ENCODE measurements around the gene KCTD7.
"Not testable (repeated sequence)": the region's sequence is repeated elsewhere in the genome, so short reads cannot be mapped to it uniquely, and the experiment has no call there.

Gene KCTD7

GRCh38 chr7:66617295-66617694 lies 11.4 kb upstream of the KCTD7 start:
- no peak for DNase-seq

DNA sequence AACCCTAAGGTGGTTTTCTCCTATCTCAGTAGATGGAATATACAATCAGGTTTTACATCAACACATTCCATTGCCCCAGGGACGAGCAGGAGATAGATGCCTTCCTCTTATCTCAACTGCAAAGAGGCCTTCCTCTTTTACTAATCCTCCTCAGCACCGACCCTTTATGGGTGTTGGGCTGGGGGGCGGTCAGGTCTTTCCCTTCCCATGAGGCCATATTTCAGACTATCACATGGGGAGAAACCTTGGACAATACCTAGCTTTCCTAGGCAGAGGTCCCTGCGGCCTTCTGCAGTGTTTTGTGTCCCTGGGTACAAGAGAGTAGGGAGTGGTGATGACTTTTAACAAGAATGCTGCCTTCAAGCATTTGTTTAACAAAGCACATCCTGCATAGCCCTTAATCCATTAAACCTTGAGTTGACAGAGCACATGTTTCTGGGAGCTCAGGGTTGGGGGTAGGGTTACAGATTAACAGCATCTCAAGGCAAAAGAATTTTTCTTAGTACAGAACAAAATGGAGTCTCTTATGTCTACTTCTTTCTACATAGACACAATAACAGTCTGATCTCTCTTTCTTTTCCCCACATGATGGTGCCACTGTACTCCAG lies 9.2 kb upstream of the KCTD7 start:
- not testable (repeated sequence) for DNase-seq

DNA sequence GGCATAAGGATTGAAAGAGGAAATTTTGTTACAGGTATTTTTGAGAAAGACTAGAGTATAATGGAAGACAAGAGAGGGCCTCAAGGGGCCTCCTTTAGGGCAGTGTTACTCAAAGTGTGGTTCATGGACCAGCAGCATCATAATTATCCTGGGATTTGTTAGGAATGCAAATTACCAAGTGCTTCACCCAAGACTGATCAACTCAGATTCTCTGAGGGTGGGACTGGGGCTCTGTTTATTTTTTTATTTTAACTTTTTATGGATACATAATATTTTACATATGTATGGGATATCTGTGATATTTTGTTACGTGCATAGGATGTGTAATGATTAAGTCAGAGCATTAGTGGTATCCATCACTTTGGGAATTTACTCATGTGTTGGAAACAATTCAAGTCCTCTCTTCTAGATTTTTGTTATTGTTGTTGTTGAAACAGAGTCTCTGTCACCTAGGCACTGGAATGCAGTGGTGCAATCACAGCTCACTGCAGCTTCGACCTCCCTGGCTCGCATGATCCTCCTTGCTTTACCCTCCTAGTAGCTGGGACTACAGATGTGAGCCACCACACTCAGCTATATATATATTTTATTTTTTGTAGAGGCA lies 2.2 kb upstream of the KCTD7 start:
- DNase-seq = no peak

GRCh38 chr7:66627151-66627681 lies 1.5 kb upstream of the KCTD7 start:
- DNase-seq = no peak

DNA sequence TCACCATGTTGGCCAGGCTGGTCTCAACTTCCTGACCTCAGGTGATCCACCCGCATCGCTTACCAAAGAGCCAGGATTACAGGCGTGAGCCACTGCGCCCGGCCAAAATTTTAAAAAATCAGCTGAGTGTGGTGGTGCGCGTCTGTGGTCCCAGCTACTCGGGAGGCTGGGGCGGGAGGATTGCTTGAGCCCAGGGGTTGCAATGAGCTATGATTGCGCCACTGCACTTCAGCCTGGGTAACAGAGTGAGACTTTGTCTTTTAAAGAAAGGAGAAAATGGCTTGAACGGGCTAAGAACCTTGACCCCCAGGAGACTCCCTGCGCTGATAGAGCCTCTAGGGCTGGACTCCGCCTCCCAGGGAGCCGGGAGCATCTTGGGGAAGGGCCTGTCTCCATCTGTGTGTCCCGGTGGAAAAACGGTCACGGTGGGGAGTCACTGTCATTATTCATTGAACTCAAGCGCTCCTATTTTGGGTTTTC lies 760 bp upstream of the KCTD7 start:
- peak in 1 of 14 donors; percentile 37 for DNase-seq

GRCh38 chr7:66629222-66630062 lies 761 bp downstream of the KCTD7 start:
- peak in 3 of 14 donors; percentile 56 to 68 (median 56) for DNase-seq

GRCh38 chr7:66630531-66630930 lies 1.9 kb downstream of the KCTD7 start:
- DNase-seq = no peak

- no peak for DNase-seq
Observed at GRCh38 chr7:66631471-66631870, 2.8 kb downstream of the KCTD7 start.

GRCh38 chr7:66634816-66635215 lies 6.1 kb downstream of the KCTD7 start:
- no peak for DNase-seq

GRCh38 chr7:66635322-66635981 lies 6.8 kb downstream of the KCTD7 start:
- not testable (repeated sequence) for DNase-seq

DNA sequence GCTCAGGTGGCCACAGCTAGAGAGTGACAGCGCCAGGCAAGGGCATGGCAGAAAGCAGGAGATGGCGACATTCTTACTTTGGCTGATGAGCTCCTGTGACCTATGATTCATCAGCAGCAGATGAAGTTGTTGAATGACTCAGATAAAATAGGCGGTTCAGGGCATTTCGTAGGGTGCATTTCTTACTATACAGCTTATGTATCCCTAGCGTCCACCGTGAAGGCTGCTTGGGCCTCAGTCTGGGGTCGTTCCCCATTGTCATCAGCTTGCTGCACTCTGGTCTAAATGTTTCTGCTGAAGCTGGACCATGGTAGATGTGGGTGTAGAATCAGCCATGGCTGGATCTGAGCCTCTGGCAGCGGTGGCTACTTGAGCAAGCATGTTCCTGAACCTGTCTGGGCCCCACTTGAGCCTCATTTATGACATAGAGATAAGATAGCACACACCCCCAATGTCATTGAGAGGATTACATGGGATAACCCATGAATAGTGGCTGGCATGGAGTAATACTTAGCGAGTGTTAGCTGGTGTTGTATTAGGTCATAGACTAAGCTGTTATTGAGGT lies 7.4 kb downstream of the KCTD7 start:
- not testable (repeated sequence) for DNase-seq

DNA sequence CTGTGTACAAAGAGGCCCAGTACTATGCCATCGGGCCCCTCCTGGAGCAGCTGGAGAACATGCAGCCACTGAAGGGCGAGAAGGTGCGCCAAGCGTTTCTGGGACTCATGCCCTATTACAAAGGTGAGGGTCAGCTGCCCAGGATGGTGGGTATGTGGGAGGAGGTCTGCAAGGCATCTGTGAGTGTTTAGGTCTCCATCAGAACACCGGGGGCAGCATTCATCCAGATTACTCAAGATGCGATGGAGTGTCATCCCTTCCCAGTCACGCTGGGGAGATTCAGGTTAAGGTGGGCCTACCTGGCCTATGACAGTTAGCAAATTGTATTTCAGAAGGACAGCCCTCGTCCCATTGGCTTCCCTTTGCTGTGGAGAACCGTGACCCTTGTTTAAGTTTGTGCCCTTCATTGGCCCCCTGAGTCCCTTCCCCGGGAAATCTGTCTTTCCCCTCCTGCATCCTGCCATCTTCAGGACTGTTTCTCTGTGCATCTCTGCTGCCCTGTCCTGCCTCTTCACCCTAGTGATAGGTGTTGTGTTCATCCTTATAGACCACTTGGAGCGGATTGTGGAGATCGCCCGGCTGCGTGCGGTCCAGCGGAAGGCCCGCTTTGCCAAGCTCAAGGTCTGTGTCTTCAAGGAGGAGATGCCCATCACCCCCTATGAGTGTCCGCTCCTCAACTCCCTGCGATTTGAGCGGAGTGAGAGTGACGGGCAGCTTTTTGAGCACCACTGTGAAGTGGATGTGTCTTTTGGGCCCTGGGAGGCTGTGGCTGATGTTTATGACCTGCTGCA lies 9.8 kb downstream of the KCTD7 start:
- no peak for DNase-seq

- DNase-seq = no peak
Observed at GRCh38 chr7:66639773-66640172, 11.1 kb downstream of the KCTD7 start.

GRCh38 chr7:66640802-66641525 lies 12.3 kb downstream of the KCTD7 start:
- DNase-seq = no peak

GRCh38 chr7:66641526-66641871 lies 12.8 kb downstream of the KCTD7 start:
- peak in 5 of 14 donors; percentile 16 to 33 (median 19) for DNase-seq

GRCh38 chr7:66642186-66642585 lies 13.5 kb downstream of the KCTD7 start:
- peak in 4 of 14 donors; percentile 9 to 49 (median 20) for DNase-seq

DNA sequence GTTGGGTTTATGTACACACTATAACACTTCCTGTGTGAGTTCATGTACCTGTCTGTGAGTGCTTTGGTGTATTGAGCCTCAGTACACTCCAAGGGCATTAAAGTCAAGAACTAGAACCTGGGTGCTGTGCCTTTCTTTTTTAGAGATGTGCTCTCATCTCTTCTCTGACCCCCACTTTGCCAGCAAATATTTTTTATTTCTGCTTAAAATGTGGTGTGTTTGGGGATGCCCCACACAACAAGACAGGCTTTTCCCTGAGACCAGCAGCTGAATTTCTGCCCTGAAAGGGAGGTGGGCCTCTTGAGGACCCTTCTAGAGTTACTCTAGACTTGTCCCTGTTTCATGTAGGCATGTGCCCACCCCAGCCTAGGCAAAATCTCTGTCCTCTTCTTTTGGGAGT lies 14.3 kb downstream of the KCTD7 start:
- DNase-seq = no peak

DNA sequence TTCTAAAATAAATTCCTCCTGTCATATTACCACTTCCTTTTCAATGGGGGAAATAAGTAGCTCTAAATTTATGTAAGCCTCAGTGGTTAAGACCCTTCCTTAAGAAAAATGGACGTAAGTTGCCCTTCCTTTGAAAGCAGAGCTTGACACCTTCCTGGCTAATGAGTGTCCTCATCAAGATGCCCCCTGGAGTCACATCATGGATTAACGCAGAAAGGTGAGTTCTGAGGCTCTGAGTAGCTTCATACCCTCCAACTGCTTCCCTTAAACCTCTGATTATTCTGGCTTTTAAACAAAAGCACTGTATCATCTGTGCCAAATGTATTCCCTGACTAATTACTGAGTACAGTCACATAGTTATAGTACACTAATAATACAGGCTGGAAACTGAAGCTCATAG lies 14.7 kb downstream of the KCTD7 start:
- no peak for DNase-seq

DNA sequence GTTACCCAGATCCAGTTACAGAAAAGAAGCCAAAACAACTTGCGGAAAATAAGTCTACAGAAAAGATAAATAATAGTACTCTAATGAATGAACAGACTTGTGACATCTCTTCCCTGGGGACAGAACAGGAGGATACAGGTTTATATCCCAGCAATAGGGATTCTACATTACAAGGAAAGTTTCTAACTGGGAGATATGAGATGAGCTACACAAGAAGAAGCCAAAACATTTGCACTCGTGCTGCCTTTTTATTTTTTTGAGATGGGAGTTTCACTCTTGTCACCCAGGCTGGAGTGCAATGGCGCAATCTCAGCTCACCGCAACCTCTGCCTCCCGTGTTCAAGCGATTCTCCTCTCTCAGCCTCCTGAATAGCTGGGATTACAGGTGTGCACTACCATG lies 22.3 kb downstream of the KCTD7 start:
- not testable (repeated sequence) for DNase-seq

DNA sequence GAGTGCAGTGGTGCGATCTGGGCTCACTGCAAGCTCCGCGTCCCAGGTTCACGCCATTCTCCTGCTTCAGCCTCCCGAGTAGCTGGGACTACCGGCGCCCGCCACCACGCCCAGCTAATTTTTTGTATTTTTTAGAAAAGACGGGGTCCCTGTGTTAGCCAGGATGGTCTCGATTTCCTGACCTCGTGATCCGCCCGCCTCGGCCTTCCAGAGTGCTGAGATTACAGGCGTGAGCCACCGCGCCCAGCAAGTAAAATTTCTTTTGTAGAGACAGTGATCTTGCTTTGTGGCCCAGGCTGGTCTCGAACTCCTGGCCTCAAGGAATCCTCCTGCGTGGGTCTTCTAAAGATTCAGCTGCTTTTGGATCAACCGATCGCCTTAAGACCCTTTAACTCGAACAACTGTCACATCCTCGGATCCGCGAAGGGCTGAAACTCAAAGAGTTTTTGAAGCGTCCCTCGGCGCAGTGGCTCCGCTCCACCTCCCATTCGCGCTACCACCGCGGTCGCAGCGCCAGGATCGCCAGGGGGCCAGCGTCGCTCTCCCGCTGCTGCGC lies 25.1 kb downstream of the KCTD7 start:
- not testable (repeated sequence) for DNase-seq
